AG04449 (cell line): Measurements from ENCODE around the gene NEBL.

Experiments used
- CTCF ChIA-PET: fragments of 350-600 bp; formaldehyde crosslinking; extraction: SDS; loops from one replicate; lab custom pipeline; 2021; ENCODE audit warnings: antibody characterized with exemption; lab: Yijun Ruan, JAX
- POLR2A ChIA-PET: fragments of 400-600, 350-600 bp; formaldehyde crosslinking; extraction: SDS; loops from one replicate; lab custom pipeline; 2020; ENCODE audit warnings: antibody characterized with exemption, inconsistent platforms; lab: Yijun Ruan, JAX
- DNase-seq: peaks from one replicate; pipeline ENCODE4 v3.0.0-alpha.2; 2010; ENCODE audit warnings: low read depth, low spot score
- H3K4me3 ChIP-seq: 2 replicates; pipeline ENCODE4 v1.5.1; 2011; ENCODE audit warnings: low read depth, mild to moderate bottlenecking, control low read depth, low read length
- CTCF ChIP-seq: IDR thresholded peaks from one replicate; pipeline ENCODE4 v1.5.1; 2011; ENCODE audit warnings: mild to moderate bottlenecking, moderate library complexity, low read length, control low read depth, inconsistent platforms; ENCODE audit not compliant: insufficient read depth; ENCODE audit errors: missing control alignments

The NEBL gene

DNA sequence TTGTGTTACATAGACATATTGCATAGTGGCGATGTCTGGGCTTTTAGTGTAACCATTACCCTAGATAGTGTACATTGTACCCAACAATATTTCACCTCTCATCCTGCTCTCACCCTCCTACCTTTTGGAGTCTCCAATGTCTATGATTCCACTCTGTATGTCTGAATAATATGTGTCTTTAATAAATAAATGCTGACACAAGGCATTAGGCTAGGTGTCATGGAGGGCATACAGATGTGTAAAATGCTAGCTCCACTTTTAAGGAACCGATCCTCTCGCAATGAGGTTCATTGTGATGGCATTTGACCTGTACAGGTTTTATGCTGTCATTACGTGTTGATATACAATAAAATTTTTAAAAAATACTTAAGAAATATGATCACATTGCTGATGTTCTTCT, 74.3 kb downstream of the NEBL start:
- no peak for DNase-seq
- CTCF ChIA-PET, result no interaction called here
- no peak for TF ChIP-seq CTCF

DNA sequence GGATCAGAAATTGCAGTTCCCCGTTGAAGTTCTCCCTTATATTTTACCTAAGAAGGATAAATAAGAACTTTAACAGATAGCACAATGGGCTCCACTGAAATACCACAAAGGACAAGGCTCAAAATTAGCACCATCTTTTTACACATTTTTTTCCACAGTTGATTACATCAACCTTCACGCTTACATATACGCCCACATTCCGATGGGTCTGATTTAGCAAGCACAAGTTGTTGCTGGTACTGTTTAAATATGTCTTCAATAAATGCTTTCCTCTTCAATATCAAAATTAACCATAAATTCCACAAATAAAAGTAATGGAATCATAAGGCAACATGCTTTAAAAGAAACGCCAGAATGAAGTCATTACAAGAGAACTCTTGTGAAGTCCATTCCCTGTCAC, 79.5 kb downstream of the NEBL start:
- ChIA-PET CTCF (no interaction called here), POLR2A (no interaction called here)
- no peak for TF ChIP-seq CTCF
- no peak for DNase-seq
- H3K4me3 ChIP-seq, result no peak overlapping the region

More for the DNA sequence above, 74.3 kb downstream of the NEBL start:
- POLR2A ChIA-PET, result no interaction called here
- no peak overlapping the region for H3K4me3 ChIP-seq

DNA sequence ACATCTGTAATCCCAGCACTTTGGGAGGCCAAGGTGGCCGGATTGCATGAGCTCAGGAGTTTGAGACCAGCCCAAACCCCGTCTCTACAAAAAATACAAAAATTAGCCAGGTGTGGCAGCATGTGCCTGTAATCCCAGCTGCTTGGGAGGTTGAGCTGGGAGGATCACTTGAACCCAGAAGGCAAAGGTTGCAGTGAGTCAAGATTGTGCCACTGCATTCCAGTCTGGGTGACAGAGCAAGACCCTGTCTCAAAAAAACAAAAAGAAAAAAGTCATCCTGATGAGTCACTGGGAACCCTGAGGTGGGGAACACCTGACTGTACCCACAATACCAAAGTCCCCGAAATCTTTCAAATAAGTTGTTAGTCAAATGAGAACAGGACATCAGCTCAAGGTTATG, 80.0 kb downstream of the NEBL start:
- TF ChIP-seq CTCF, result no peak
- DNase-seq, result no peak
- ChIA-PET CTCF (no interaction called here), POLR2A (no interaction called here)
- no peak overlapping the region for H3K4me3 ChIP-seq

DNA sequence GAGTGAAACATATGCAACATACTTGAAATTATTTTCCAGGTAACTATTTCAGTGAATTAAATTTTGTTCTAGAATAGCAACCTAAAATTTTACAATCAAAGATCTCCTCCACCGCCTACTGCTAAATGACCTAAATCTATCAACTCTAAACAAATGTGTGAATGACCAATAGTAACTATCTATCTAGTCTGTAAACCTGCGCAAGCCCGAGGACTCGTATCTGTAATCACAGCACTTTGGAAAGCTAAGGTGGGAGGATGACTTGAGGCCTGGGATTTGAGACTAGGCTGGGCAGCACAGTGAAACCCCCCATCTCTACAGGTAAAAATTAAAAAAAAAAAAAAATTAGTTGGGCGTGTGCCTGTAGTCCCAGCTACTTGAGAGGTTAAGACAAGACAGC, 83.0 kb downstream of the NEBL start:
- no peak for TF ChIP-seq CTCF
- ChIA-PET CTCF (no interaction called here), POLR2A (no interaction called here)
- no peak overlapping the region for H3K4me3 ChIP-seq
- no peak for DNase-seq

GRCh38 chr10:20811131-20811530, 86.0 kb downstream of the NEBL start:
- POLR2A ChIA-PET, result no interaction called here
- CTCF ChIA-PET, result interaction anchor here (0.7 kb wide), 1 partner anchor 1511 kb away, joined by 3 read pairs; no protein-coding TSS in a partner anchor
- TF ChIP-seq CTCF, result no peak
- no peak overlapping the region for H3K4me3 ChIP-seq
- no peak for DNase-seq

GRCh38 chr10:20809631-20810030, 87.5 kb downstream of the NEBL start:
- no peak for TF ChIP-seq CTCF
- no peak overlapping the region for H3K4me3 ChIP-seq
- ChIA-PET CTCF (no interaction called here), POLR2A (no interaction called here)
- DNase-seq, result no peak
